HepG2 (cell line): ENCODE results near the gene TIMM9. TPM values are rescaled to one million over a fixed set of nuclear protein-coding genes. Genes with fewer than 3 reads are reported as not detected.

Source experiments
- CBX5 ChIP-seq: sonication (generic); formaldehyde crosslinking; IDR thresholded peaks from 2 replicates; pipeline ENCODE4 v1.4.0; 2020; ENCODE audit warnings: missing genetic modification reagents, borderline replicate concordance
- EED ChIP-seq: sonication (generic); formaldehyde crosslinking; IDR thresholded peaks from 2 replicates; pipeline ENCODE4 v1.5.0; 2020; ENCODE audit warnings: mild to moderate bottlenecking, missing genetic modification reagents
- EHMT2 ChIP-seq: fragments of 200-600 bp; sonication (generic); IDR thresholded peaks from 2 replicates; pipeline ENCODE4 v1.7.0; 2017; ENCODE audit warnings: antibody characterized with exemption, low read depth, low read length, borderline replicate concordance
- GTF2F1 ChIP-seq: fragments of 150-350 bp; IDR thresholded peaks from 2 replicates; pipeline ENCODE4 v1.6.1; 2014; ENCODE audit warnings: low read length
- PHF20 ChIP-seq: sonication (generic); formaldehyde crosslinking; IDR thresholded peaks from 2 replicates; pipeline ENCODE4 v1.5.0; 2020; ENCODE audit warnings: mild to moderate bottlenecking, missing genetic modification reagents
- RBFOX2 ChIP-seq: fragments of 200-400 bp; formaldehyde crosslinking; IDR thresholded peaks from 2 replicates; pipeline ENCODE4 v1.6.1; 2017; ENCODE audit warnings: low read depth, mild to moderate bottlenecking, low read length
- REXO4 ChIP-seq: sonication (generic); formaldehyde crosslinking; IDR thresholded peaks from 2 replicates; pipeline ENCODE4 v1.8.0; 2022; ENCODE audit warnings: missing genetic modification reagents, mild to moderate bottlenecking, borderline replicate concordance
- RFX5 ChIP-seq: IDR thresholded peaks from 2 replicates; pipeline ENCODE4 v1.6.1; 2011; ENCODE audit warnings: low read depth, low read length, improper control_type of control experiment
- TBX2 ChIP-seq: sonication (generic); formaldehyde crosslinking; IDR thresholded peaks from 2 replicates; pipeline ENCODE4 v1.5.0; 2020; ENCODE audit warnings: missing genetic modification reagents, mild to moderate bottlenecking, borderline replicate concordance
- TERF1 ChIP-seq: sonication (generic); formaldehyde crosslinking; IDR thresholded peaks from 2 replicates; pipeline ENCODE4 v1.8.0; 2022; ENCODE audit warnings: mild to moderate bottlenecking, missing genetic modification reagents, moderate library complexity
- THRA ChIP-seq: sonication (generic); formaldehyde crosslinking; IDR thresholded peaks from 2 replicates; pipeline ENCODE4 v1.4.0; 2020; ENCODE audit warnings: missing genetic modification reagents, borderline replicate concordance
- TOE1 ChIP-seq: sonication (generic); formaldehyde crosslinking; IDR thresholded peaks from 2 replicates; pipeline ENCODE4 v1.4.0; 2020; ENCODE audit warnings: mild to moderate bottlenecking, missing genetic modification reagents
- ZBTB25 ChIP-seq: IDR thresholded peaks from 2 replicates; pipeline ENCODE4 v1.6.1; 2018; ENCODE audit warnings: missing genetic modification reagents
- ZBTB34 ChIP-seq: sonication (generic); formaldehyde crosslinking; IDR thresholded peaks from 2 replicates; pipeline ENCODE4 v1.8.0; 2022; ENCODE audit warnings: mild to moderate bottlenecking, missing genetic modification reagents
- ZFYVE20 ChIP-seq: sonication (generic); formaldehyde crosslinking; IDR thresholded peaks from 2 replicates; pipeline ENCODE4 v1.8.0; 2023; ENCODE audit warnings: low read depth, mild to moderate bottlenecking, moderate library complexity, missing genetic modification reagents, borderline replicate concordance
- ZNF230 ChIP-seq: sonication (generic); formaldehyde crosslinking; IDR thresholded peaks from 2 replicates; pipeline ENCODE4 v1.4.0; 2020; ENCODE audit warnings: mild to moderate bottlenecking, missing genetic modification reagents
- ZNF282 ChIP-seq: fragments of 450-650 bp; IDR thresholded peaks from 2 replicates; pipeline ENCODE4 v1.6.1; 2018; ENCODE audit not compliant: partially characterized antibody
- ZNF296 ChIP-seq: sonication (generic); formaldehyde crosslinking; conservative IDR thresholded peaks from 2 replicates; pipeline ENCODE4 v1.5.0; 2020; ENCODE audit warnings: mild to moderate bottlenecking, missing genetic modification reagents
- ZNF350 ChIP-seq: sonication (generic); formaldehyde crosslinking; IDR thresholded peaks from 2 replicates; pipeline ENCODE4 v1.4.0; 2020; ENCODE audit warnings: mild to moderate bottlenecking, low read depth, missing genetic modification reagents, borderline replicate concordance
- ZNF382 ChIP-seq: sonication (generic); formaldehyde crosslinking; IDR thresholded peaks from 2 replicates; pipeline ENCODE4 v1.5.0; 2020; ENCODE audit warnings: missing genetic modification reagents, mild to moderate bottlenecking, borderline replicate concordance
- ZNF562 ChIP-seq: sonication (generic); formaldehyde crosslinking; IDR thresholded peaks from 2 replicates; pipeline ENCODE4 v1.8.0; 2022; ENCODE audit warnings: missing genetic modification reagents, borderline replicate concordance
- ZNF652 ChIP-seq: IDR thresholded peaks from 2 replicates; pipeline ENCODE4 v1.6.1; 2016; ENCODE audit warnings: low read depth, borderline replicate concordance
- ZNF784 ChIP-seq: sonication (generic); formaldehyde crosslinking; IDR thresholded peaks from 2 replicates; pipeline ENCODE4 v1.5.1; 2020; ENCODE audit warnings: missing genetic modification reagents, mild to moderate bottlenecking, borderline replicate concordance
- ZSCAN20 ChIP-seq: sonication (generic); formaldehyde crosslinking; IDR thresholded peaks from 2 replicates; pipeline ENCODE4 v1.4.0; 2020; ENCODE audit warnings: missing genetic modification reagents, mild to moderate bottlenecking, borderline replicate concordance
- ZSCAN21 ChIP-seq: sonication (generic); formaldehyde crosslinking; IDR thresholded peaks from 2 replicates; pipeline ENCODE4 v1.8.0; 2022; ENCODE audit warnings: mild to moderate bottlenecking, missing genetic modification reagents, moderate library complexity, borderline replicate concordance
- polyA plus RNA-seq, 8 experiments: library from polyadenylated mRNA; depleted of rRNA in 3 of 8; stranded (reverse) in 7 of 8; unstranded in 1 of 8; fragments of >200 nt; fragmentation: Illumina TruSeq in 4 of 8; extraction: Trizol in 4 of 8; gene quantifications; 2 replicates each; pipeline versions ENCODE4 v1.2.1 to v1.2.3, GENCODE V29; 2011 to 2016; ENCODE audit warnings: low read depth in 4 of 8, missing spikeins in 1 of 8, mixed read lengths in 1 of 8; ENCODE audit not compliant: insufficient read depth in 1 of 8
- total RNA-seq, 5 experiments: library from RNA; depleted of rRNA; stranded (reverse); fragments of >200 nt; fragmentation: Illumina TruSeq; extraction: Trizol; gene quantifications; 2 replicates each; pipeline ENCODE4 v1.2.3, GENCODE V29; 2016; ENCODE audit warnings: low read depth in 1 of 5

Gene TIMM9
- total and polyA plus RNA-seq, 2 of the 13 experiments (the other 11 are each of a cell fraction or from before 2014, with no cell fraction given): 30.5 to 42.5 TPM

GRCh38 chr14:58426670-58427280 is 556 bp downstream of the TIMM9 start (continued):
- no peak for TF ChIP-seq ZBTB34 (CRISPR knock-in tag)
- TF ChIP-seq PHF20 (CRISPR knock-in tag): peak; percentile 72; the same call in 1 of the 2 replicates
- 0 out of 2 replicates have a peak, but pooled peaks have one; percentile 5 for TF ChIP-seq CBX5
- no peak for TF ChIP-seq ZNF784 (CRISPR knock-in tag)
- no peak for TF ChIP-seq ZNF282
- no peak for TF ChIP-seq GTF2F1
- peak; percentile 52; the same call in 1 of the 2 replicates for TF ChIP-seq ZNF230 (CRISPR knock-in tag)
- no peak for TF ChIP-seq ZNF296 (CRISPR knock-in tag)
- TF ChIP-seq TOE1 (CRISPR knock-in tag): no peak
- no peak for TF ChIP-seq REXO4 (CRISPR knock-in tag)
- 0 out of 2 replicates have a peak, but pooled peaks have one; percentile 44 for TF ChIP-seq ZSCAN20 (CRISPR knock-in tag)
- TF ChIP-seq ZBTB25 (CRISPR knock-in tag): no peak
- TF ChIP-seq ZNF382 (CRISPR knock-in tag): no peak
- no peak for TF ChIP-seq THRA (CRISPR knock-in tag)
- no peak for TF ChIP-seq ZNF562 (CRISPR knock-in tag)
- TF ChIP-seq EED (CRISPR knock-in tag): no peak
- TF ChIP-seq ZSCAN21: peak; percentile 17; the same call in 1 of the 2 replicates
- TF ChIP-seq TBX2 (CRISPR knock-in tag): peak; percentile 42; the same call in 1 of the 2 replicates
- no peak for TF ChIP-seq TERF1 (CRISPR knock-in tag)
- peak; percentile 15; the same call in 1 of the 2 replicates for TF ChIP-seq ZNF350
- no peak for TF ChIP-seq RFX5
- TF ChIP-seq ZFYVE20: no peak
- peak; percentile 73 for TF ChIP-seq RBFOX2
- TF ChIP-seq ZNF652 (CRISPR knock-in tag): no peak
- TF ChIP-seq EHMT2: no peak
